IPS-18c (cell line): ENCODE measurements around the gene PRRC2B.

Source experiments
- H3K4me3 ChIP-seq: 2 replicates; pipeline ENCODE4 v1.7.0; 2013; ENCODE audit warnings: low read depth, mild to moderate bottlenecking, low read length, moderate library complexity; ENCODE audit not compliant: insufficient read depth
- H3K9me3 ChIP-seq: one replicate; pipeline ENCODE4 v1.6.1; 2013; ENCODE audit warnings: mild to moderate bottlenecking, low read length, moderate library complexity; ENCODE audit not compliant: control insufficient read depth, insufficient read depth

The PRRC2B gene

GRCh38 chr9:131419026-131419614, 25.2 kb downstream of the PRRC2B start:
- peaks cover 3% of the 10 kb centered on the region for H3K9me3 ChIP-seq
- H3K4me3 ChIP-seq = no peak overlapping the region

GRCh38 chr9:131419716-131420115, 25.8 kb downstream of the PRRC2B start:
- H3K4me3 ChIP-seq = no peak overlapping the region
- peaks cover under 1% of the 10 kb centered on the region for H3K9me3 ChIP-seq

GRCh38 chr9:131420980-131421624, 27.2 kb downstream of the PRRC2B start:
- Histone ChIP-seq H3K4me3 (no peak overlapping the region), H3K9me3 (no peaks in the 10 kb centered on the region)

GRCh38 chr9:131421691-131422090, 27.8 kb downstream of the PRRC2B start:
- Histone ChIP-seq H3K9me3 (no peaks in the 10 kb centered on the region), H3K4me3 (no peak overlapping the region)

- no peak overlapping the region for H3K4me3 ChIP-seq
- H3K9me3 ChIP-seq = no peaks in the 10 kb centered on the region
These were observed 28.4 kb downstream of the PRRC2B start for GRCh38 chr9:131422241-131422792.

GRCh38 chr9:131423171-131423581, 29.3 kb downstream of the PRRC2B start:
- no peaks in the 10 kb centered on the region for H3K9me3 ChIP-seq
- no peak overlapping the region for H3K4me3 ChIP-seq

GRCh38 chr9:131426545-131426944, 32.7 kb downstream of the PRRC2B start:
- Histone ChIP-seq H3K9me3 (no peaks in the 10 kb centered on the region), H3K4me3 (no peak overlapping the region)

GRCh38 chr9:131429121-131430012, 35.5 kb downstream of the PRRC2B start:
- Histone ChIP-seq H3K4me3 (no peak overlapping the region), H3K9me3 (no peaks in the 10 kb centered on the region)

GRCh38 chr9:131432050-131432449, 38.2 kb downstream of the PRRC2B start:
- H3K4me3 ChIP-seq = no peak overlapping the region; the same call in 1 of the 2 replicates
- H3K9me3 ChIP-seq = no peaks in the 10 kb centered on the region

GRCh38 chr9:131432597-131433301, 38.9 kb downstream of the PRRC2B start:
- H3K9me3 ChIP-seq = no peaks in the 10 kb centered on the region
- H3K4me3 ChIP-seq = 0 out of 2 replicates have a peak overlapping the region, but pooled peaks have one; percentile 2

GRCh38 chr9:131433302-131433854, 39.5 kb downstream of the PRRC2B start:
- Histone ChIP-seq H3K9me3 (peaks cover 2% of the 10 kb centered on the region), H3K4me3 (0 out of 2 replicates have a peak overlapping the region, but pooled peaks have one; percentile 2)

- Histone ChIP-seq H3K4me3 (no peak overlapping the region), H3K9me3 (peaks cover 2% of the 10 kb centered on the region)
These were observed 40.8 kb downstream of the PRRC2B start for GRCh38 chr9:131434673-131435072.

GRCh38 chr9:131436376-131436775, 42.5 kb downstream of the PRRC2B start:
- no peak overlapping the region for H3K4me3 ChIP-seq
- H3K9me3 ChIP-seq = peaks cover 2% of the 10 kb centered on the region

GRCh38 chr9:131436865-131437271, 43.0 kb downstream of the PRRC2B start:
- no peak overlapping the region for H3K4me3 ChIP-seq
- H3K9me3 ChIP-seq = peaks cover 2% of the 10 kb centered on the region

GRCh38 chr9:131438190-131438589, 44.3 kb downstream of the PRRC2B start:
- H3K4me3 ChIP-seq = no peak overlapping the region; the same call in 1 of the 2 replicates
- peaks cover 2% of the 10 kb centered on the region for H3K9me3 ChIP-seq

- H3K4me3 ChIP-seq = no peak overlapping the region
- H3K9me3 ChIP-seq = peaks cover 2% of the 10 kb centered on the region
These were observed 45.3 kb downstream of the PRRC2B start for GRCh38 chr9:131439224-131439623.

- Histone ChIP-seq H3K4me3 (no peak overlapping the region), H3K9me3 (peaks cover 2% of the 10 kb centered on the region)
These were observed 47.6 kb downstream of the PRRC2B start for GRCh38 chr9:131441441-131441840.
